Measurements from ENCODE around the gene ADGRD1.

Gene ADGRD1

GRCh38 chr12:131005161-131006035 lies 51.7 kb downstream of the ADGRD1 start:
- TF ChIP-seq TCF12 (IDR thresholded peaks at IDR 0.05; ENCODE audit: low read depth) (no peak), MAX (IDR thresholded peaks at IDR 0.05) (no peak), FOXM1 (IDR thresholded peaks at IDR 0.05; ENCODE audit: borderline replicate concordance, low read depth) (no peak), NFIC (IDR thresholded peaks at IDR 0.05) (no peak), YY1 (IDR thresholded peaks at IDR 0.05; ENCODE audit: low read depth) (no peak), CEBPB (IDR thresholded peaks at IDR 0.05) (no peak), RAD21 (IDR thresholded peaks at IDR 0.05; ENCODE audit: low read depth) (no peak), ZBTB7A (IDR thresholded peaks at IDR 0.05; ENCODE audit: low read depth) (no peak), EP300 (IDR thresholded peaks at IDR 0.05; ENCODE audit: borderline replicate concordance) (no peak), CREB1 (IDR thresholded peaks at IDR 0.05; ENCODE audit: low read depth) (no peak), TAF1 (IDR thresholded peaks at IDR 0.05; ENCODE audit: low read depth) (no peak), REST (IDR thresholded peaks at IDR 0.05; ENCODE audit: low read depth) (no peak), USF1 (IDR thresholded peaks at IDR 0.05) (no peak), EGR1 (IDR thresholded peaks at IDR 0.05) (no peak), TEAD4 (IDR thresholded peaks at IDR 0.05) (no peak)

GRCh38 chr12:131006036-131006735 lies 52.5 kb downstream of the ADGRD1 start:
- TF ChIP-seq ZBTB7A (IDR thresholded peaks at IDR 0.05; ENCODE audit: low read depth): no peak
- TF ChIP-seq RAD21 (IDR thresholded peaks at IDR 0.05; ENCODE audit: low read depth): no peak
- TF ChIP-seq EGR1 (IDR thresholded peaks at IDR 0.05): no peak
- TF ChIP-seq TCF12 (IDR thresholded peaks at IDR 0.05; ENCODE audit: low read depth): no peak
- TF ChIP-seq CEBPB (IDR thresholded peaks at IDR 0.05): no peak
- TF ChIP-seq YY1 (IDR thresholded peaks at IDR 0.05; ENCODE audit: low read depth): no peak
- TF ChIP-seq REST (IDR thresholded peaks at IDR 0.05; ENCODE audit: low read depth): no peak
- no peak for TF ChIP-seq TAF1 (IDR thresholded peaks at IDR 0.05; ENCODE audit: low read depth)
- TF ChIP-seq NFIC (IDR thresholded peaks at IDR 0.05): no peak
- no peak for TF ChIP-seq MAX (IDR thresholded peaks at IDR 0.05)
- no peak for TF ChIP-seq USF1 (IDR thresholded peaks at IDR 0.05)
- TF ChIP-seq EP300 (IDR thresholded peaks at IDR 0.05; ENCODE audit: borderline replicate concordance): no peak
- TF ChIP-seq CREB1 (IDR thresholded peaks at IDR 0.05; ENCODE audit: low read depth): no peak
- no peak for TF ChIP-seq FOXM1 (IDR thresholded peaks at IDR 0.05; ENCODE audit: borderline replicate concordance, low read depth)

GRCh38 chr12:131007031-131007739 lies 53.5 kb downstream of the ADGRD1 start:
- TF ChIP-seq FOXM1 (IDR thresholded peaks at IDR 0.05; ENCODE audit: borderline replicate concordance, low read depth): no peak
- TF ChIP-seq MAX (IDR thresholded peaks at IDR 0.05): no peak
- TF ChIP-seq NFIC (IDR thresholded peaks at IDR 0.05): no peak
- TF ChIP-seq TEAD4 (IDR thresholded peaks at IDR 0.05): no peak
- no peak for TF ChIP-seq TAF1 (IDR thresholded peaks at IDR 0.05; ENCODE audit: low read depth)
- no peak for TF ChIP-seq YY1 (IDR thresholded peaks at IDR 0.05; ENCODE audit: low read depth)
- TF ChIP-seq USF1 (IDR thresholded peaks at IDR 0.05): no peak
- TF ChIP-seq RAD21 (IDR thresholded peaks at IDR 0.05; ENCODE audit: low read depth): no peak
- no peak for TF ChIP-seq EGR1 (IDR thresholded peaks at IDR 0.05)
- no peak for TF ChIP-seq TCF12 (IDR thresholded peaks at IDR 0.05; ENCODE audit: low read depth)
- TF ChIP-seq CEBPB (IDR thresholded peaks at IDR 0.05): no peak
- no peak for TF ChIP-seq ZBTB7A (IDR thresholded peaks at IDR 0.05; ENCODE audit: low read depth)
- no peak for TF ChIP-seq REST (IDR thresholded peaks at IDR 0.05; ENCODE audit: low read depth)
- no peak for TF ChIP-seq EP300 (IDR thresholded peaks at IDR 0.05; ENCODE audit: borderline replicate concordance)
- no peak for TF ChIP-seq CREB1 (IDR thresholded peaks at IDR 0.05; ENCODE audit: low read depth)
